DMS53 treated with DMSO at 0.1 percent for 48 hours (cell line): Measurements from ENCODE around the gene RFFL.
"Not testable (repeated sequence)": the region's sequence is repeated elsewhere in the genome, so short reads cannot be mapped to it uniquely, and the experiment has no call there.

ENCODE experiments used
- DNase-seq: peaks from one replicate; lab custom pipeline; 2025; ENCODE audit not compliant: unreplicated experiment; lab: John Stamatoyannopoulos, UW

The RFFL gene

DNA sequence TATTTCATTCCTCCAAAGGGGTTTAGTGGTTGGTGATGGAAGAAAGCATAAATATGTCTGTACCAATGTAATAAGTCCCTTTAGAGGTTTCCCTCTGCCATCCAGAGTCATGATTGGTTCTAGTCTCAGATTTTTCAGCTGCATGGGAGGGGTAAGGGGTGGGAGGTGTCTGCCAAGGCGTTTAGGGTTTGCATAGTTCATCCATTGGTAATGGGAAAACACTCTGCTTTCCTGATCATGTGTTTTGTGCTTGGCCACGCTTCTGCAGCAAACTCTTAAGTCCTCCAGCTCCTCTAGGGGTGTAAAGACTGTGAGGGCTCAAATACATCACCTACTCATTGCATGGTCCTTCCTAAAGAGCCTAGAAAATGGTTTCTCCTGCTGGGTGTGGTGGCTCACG lies 53.4 kb downstream of the RFFL start:
- no peak for DNase-seq

DNA sequence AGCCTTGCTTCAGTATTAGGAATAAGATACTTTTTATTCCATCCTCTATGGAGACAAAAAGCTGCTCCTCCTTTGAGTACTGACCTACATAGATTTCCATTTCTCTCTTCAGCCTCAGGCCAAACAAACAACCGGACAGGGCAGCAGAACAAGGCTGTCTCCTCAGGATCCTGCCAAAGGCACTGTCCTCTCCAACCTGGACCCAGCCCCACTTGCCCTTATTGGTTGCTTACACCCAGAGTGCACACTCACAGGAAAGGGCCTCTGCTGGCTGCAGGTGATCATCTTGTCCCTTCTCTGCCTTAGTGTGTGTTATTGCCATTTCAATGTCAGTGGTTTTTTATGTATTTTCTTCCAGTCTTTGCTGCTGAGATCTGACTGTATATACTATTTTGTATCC lies 56.5 kb downstream of the RFFL start:
- DNase-seq, result no peak

GRCh38 chr17:35006345-35006744 lies 57.2 kb downstream of the RFFL start:
- no peak for DNase-seq

DNA sequence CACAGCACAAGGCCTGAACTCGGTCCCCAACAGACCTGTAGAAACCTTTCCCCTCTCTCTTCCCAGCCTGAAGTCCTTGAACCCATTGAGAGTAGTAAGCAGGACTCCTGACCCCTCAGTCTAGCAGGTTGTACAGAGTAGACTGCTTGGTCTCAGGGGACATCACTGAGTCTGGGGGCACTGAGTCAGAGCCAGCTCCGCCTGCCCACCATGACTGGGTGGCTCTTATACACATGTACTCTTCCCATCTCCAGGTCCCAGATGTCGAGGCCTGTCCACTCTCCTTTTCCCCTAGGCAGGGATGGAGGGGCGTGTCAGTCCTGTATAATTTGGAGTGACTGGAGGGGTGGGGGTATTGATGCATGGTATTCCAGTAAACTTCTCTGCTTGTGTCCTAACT lies 59.7 kb downstream of the RFFL start:
- no peak for DNase-seq

- no peak for DNase-seq
These were observed 60.5 kb downstream of the RFFL start for GRCh38 chr17:35002876-35003551.

DNA sequence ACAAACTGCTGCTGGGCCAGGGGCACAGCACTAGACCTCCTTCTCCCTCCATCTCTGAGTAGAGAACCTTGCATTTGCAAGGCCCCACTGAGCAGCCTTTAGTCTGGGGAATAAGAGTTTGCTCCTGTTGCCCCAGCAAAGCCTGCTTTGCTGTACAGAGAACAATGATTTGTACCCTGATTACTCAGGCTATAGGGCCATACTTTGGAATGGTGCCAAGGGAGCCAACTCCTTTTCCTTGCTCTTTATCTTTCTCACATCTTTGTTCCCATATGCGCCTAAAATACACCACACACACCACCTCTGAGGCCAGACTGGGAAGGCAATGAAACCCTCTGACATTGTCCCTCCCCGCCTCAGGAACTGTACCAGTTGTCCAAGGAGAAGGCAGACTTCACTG lies 62.0 kb downstream of the RFFL start:
- no peak for DNase-seq

- DNase-seq, result not testable (repeated sequence)
These were observed 62.5 kb downstream of the RFFL start for GRCh38 chr17:35000965-35001364.

DNA sequence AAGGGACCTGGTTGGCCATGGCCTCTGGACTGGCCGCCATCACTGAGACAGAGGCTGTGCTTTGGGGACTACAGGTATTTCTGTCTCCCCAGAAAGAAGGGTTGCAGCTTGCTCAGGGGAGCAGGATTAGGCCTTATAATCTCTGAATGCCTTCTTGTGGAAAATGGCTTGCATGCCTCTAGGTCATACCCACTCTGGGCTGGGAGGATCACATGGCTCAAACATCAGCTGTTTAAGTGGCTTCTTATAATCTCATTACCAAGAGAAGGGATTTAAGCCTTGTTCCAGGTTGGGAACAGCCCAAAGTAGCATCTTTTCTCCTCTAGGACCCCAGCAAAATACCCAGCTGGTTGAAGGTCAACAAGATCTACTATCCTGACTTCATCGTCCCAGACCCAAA lies 64.1 kb downstream of the RFFL start:
- DNase-seq, result no peak

GRCh38 chr17:34998205-34998604 lies 65.3 kb downstream of the RFFL start:
- peak; percentile 2 for DNase-seq

DNA sequence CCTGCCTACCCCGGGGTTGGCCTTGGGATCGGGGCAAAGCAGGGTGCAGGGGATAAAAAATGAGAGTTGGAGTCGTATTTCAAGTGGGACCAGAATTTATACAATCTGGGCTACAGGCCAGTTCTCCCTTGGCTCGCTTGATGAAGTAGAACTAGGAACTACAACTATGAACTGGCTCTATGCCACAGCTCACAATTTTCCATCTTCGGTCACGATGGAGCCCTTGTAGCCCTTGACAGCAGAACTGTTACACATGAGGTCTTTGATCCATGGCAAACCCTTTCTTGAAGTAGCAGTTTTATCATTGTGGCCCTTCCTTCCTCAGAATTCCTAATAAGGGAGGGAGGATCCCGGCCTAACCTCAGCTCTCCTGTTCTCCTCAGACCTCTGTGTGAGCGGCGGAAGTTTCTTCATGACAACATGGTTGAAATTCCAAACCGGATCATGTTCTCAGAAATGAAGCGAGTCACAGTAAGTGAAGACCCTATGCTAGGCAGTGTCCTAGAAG lies 66.1 kb downstream of the RFFL start:
- DNase-seq, result no peak

GRCh38 chr17:34996422-34997285 lies 66.9 kb downstream of the RFFL start:
- DNase-seq, result no peak

DNA sequence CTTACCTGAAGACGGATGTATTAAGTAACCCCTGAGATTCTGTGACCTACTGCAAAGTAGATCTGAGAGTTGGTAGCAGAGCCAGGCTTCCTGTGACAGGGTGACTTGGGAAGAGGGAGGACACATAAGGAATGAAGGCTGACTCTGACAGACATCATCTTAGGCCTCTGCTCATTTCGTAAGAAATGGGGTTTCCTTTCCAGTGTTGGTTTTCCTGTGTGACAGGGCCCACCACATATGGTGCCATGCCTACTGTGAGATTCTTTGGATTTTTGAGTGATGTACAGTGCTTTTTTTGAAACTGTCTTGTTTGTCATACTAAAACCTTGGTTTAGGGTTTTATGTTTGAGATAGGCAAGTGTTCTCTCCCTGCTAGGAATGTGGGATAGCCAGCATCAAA lies 70.5 kb downstream of the RFFL start:
- no peak for DNase-seq

DNA sequence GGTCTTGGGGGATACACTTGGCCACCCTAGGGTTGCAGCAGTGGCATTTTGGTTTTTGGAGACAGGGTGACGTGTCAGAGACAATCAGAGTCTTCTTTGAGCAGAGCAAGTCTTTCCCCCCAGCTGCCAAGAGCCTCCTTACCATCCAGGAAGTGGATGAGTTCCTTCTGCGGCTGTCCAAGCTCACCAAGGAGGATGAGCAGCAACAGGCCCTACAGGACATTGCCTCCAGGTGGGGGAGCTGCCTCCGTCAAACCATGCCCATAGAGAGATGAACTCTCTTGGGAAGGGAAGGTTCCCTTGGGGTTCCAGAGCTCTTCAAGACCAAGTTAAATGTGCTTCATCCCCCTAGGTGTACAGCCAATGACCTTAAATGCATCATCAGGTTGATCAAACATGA lies 71.9 kb downstream of the RFFL start:
- no peak for DNase-seq

DNA sequence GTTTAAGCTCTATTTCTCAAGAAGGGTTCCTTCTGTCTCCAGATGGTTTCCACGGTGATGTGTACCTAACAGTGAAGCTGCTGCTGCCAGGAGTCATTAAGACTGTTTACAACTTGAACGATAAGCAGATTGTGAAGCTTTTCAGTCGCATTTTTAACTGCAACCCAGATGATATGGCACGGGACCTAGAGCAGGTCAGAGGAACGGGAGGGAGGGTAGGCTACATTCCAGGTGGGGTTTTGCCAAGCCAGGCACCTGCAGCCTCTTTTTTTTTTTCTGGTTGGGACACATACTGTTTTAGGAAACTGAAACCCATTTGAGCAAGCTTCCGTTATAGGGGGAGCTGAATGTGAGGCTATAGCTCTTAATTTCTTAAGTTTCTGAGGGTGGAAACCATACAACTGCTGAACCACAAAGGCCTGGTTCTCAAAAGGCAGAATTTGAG lies 72.6 kb downstream of the RFFL start:
- no peak for DNase-seq

GRCh38 chr17:34989473-34989872 lies 74.0 kb downstream of the RFFL start:
- no peak for DNase-seq

DNA sequence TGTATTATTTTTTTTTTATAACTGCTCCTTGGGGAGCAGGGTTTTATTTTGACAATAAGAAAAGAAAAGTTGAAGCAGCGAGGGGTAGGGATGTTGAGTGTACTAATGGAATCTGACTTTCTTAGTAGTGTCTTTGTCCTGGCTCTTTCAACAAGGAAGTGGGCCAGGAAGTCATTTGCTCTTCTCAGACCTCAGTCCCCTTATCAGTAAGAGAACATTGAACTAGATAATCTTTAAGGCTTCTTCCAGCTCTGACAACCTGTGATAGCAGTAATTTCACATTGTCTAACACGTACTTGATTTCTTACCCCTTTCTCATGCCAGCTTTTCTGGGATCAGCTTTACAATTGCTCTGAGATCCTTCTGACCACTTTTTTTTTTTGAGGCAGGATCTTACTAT lies 74.9 kb downstream of the RFFL start:
- DNase-seq, result no peak

GRCh38 chr17:34987232-34987631 lies 76.3 kb downstream of the RFFL start:
- DNase-seq, result no peak

- no peak for DNase-seq
These were observed 81.8 kb downstream of the RFFL start for GRCh38 chr17:34981538-34982241.

DNA sequence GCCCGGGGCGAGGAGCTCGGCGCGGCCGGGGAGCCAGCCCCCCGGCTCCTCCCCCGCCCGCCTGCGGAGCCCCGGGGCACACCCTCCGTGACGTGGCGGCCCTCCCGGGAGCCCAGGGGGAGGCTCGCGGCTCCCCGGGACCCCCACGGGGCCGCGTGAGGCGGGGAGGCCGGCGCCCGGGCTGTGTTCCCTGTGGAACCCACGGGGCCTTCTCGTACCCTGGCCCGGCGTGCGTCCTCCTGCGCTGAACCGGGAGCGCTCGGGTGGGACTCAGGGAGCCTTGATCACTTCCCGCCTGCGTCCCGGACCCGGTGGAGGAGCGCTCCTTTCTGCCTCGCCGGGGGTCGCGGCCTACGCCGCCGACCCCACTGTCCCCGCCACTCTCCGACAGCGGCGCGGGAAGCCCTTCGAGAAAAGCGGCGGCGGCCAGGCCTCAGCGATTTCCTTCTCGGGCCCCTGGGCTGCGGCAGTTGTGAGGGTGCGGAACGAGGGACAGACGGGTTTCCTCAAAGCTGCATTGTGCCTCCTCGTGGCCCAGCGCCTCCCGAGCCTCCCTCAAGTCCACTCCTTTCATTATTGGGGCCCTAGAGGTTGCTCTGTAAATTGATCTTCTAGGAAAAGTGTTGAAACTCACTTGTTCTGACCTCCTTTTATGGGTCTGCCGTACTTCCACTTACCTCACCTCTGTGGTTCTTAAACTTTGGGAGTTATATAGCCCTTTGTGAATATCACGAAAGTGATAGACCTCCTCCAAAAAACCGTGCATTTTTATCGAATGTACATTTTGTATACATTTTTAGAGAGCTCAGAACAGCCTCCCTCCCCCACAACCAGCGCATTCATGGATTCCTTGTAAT lies 82.6 kb downstream of the RFFL start:
- DNase-seq, result peak; percentile 6

DNA sequence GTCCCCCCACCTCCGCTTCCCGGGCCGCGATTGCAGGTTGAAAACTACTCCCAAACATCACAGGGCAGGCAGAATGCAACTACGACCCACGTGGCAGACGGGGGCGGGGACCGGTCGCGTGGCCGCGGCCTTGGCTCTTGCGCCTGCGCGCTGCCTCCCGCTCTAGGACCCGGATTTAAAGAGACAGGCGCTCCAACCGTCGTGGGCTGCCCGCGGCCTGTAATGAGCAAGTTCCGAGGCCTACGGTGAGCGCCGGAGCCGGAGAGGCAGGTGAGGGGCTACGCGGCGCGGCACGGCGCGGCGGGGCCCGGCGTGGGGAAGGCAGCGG lies 83.2 kb downstream of the RFFL start, which contains the start of gene LIG3:
LIG3 (plus strand) TSS at position 160 of the 328 bp plus-strand sequence. CDS start 2,494 bp downstream, outside the sequence.
- peak; percentile 59 for DNase-seq
